22Rv1 (cell line): Measurements from ENCODE around the gene BPIFB6.

Source experiments
- ZFX ChIP-seq: fragments of 450-650 bp; IDR thresholded peaks from 2 replicates; pipeline ENCODE4 v1.6.1; 2017; ENCODE audit warnings: antibody characterized with exemption, borderline replicate concordance
- TF ChIP-seq, protein P1 (sequence below): fragments of 450-650 bp; IDR thresholded peaks from 2 replicates; pipeline ENCODE4 v1.5.1; 2017; ENCODE audit warnings: mild to moderate bottlenecking

DNA sequence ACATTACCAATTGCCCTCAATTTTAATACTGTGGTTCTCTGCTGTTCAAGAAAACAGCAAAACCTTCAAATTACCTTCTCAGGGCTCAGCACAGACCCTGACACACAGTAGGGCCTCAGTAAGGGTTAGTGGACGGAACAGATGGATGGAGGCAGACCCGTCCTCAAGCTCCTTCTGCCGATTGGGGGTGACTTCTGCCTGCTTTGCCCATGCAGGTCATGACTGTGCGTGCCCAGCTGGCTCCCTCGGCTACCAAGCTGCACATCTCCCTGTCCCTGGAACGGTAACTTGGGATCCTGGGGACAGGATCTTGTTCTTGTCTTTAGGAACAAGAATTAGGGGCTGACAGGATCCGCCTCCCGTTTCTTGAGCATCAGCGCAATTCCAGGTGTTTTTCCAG, 38.2 kb downstream of the BPIFB6 start:
- TF ChIP-seq, protein P1, sequence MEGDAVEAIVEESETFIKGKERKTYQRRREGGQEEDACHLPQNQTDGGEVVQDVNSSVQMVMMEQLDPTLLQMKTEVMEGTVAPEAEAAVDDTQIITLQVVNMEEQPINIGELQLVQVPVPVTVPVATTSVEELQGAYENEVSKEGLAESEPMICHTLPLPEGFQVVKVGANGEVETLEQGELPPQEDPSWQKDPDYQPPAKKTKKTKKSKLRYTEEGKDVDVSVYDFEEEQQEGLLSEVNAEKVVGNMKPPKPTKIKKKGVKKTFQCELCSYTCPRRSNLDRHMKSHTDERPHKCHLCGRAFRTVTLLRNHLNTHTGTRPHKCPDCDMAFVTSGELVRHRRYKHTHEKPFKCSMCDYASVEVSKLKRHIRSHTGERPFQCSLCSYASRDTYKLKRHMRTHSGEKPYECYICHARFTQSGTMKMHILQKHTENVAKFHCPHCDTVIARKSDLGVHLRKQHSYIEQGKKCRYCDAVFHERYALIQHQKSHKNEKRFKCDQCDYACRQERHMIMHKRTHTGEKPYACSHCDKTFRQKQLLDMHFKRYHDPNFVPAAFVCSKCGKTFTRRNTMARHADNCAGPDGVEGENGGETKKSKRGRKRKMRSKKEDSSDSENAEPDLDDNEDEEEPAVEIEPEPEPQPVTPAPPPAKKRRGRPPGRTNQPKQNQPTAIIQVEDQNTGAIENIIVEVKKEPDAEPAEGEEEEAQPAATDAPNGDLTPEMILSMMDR, result no peak
- no peak for TF ChIP-seq ZFX
